IPS DF 19.7 (cell line): Measurements from ENCODE around the gene MBNL2.

Experiments used
- DNase-seq: peaks from one replicate; pipeline ENCODE4 v3.0.0-alpha.2; 2013; ENCODE audit warnings: low read depth, low spot score

MBNL2 gene

DNA sequence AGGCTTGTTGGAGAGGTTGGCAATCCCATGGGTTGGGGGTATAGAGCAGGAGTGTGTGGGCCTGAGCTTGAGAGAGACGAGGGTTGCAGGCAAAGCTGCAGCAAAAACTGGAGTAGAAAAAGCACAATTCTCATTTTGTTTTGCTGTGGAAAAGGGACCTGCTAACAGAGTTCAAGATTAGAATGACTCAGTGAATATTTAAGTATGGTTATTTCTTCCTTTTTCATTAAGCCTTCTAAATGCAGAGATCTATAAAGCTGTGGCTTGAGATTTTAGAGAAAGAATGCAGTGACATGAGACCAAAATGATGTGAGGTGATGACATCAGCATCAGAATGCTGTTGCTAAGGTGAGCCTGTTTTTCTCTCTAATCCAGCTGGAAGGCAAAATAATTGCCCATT lies 10.8 kb upstream of the MBNL2 start:
- DNase-seq: no peak

DNA sequence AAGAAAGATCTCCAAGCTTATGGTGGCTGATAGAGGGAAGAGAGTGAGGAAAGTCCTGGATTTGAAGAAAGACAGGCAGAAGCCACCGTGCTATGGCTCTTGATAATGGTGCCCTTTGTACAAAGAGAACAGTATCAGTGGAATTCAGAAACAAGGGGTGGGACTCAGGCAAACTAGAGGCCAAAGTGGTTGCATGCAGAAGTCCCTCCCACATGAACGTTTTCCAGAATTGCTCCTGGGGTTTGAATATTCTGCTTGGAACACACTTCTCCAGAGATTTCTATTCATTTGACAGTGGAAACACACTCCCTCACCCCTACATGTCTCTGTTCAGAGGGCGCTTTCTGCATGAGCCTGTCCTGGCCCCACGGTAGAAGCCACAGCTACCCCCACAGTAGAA lies 10.1 kb upstream of the MBNL2 start:
- DNase-seq: no peak

DNA sequence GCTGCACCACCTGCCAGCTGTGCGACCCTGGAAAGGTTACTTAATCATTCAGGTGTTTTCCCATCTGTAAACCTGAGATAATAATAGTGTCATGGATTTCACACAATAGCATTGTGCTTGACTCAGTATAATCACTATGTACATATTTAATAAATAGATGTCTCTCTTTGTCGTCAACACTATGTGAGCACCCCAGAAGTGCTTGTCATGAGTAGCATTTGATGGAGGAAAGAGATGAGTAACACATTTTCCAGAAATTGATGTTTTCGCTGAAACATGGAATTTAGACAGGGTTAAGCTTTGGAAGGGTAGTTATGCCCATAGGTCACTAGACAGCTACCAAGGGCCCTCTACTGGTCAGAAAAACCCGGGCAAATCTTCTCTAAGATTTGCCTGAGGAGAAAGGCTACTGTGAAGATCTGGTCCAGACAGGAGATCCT lies 9.5 kb upstream of the MBNL2 start:
- no peak for DNase-seq

DNA sequence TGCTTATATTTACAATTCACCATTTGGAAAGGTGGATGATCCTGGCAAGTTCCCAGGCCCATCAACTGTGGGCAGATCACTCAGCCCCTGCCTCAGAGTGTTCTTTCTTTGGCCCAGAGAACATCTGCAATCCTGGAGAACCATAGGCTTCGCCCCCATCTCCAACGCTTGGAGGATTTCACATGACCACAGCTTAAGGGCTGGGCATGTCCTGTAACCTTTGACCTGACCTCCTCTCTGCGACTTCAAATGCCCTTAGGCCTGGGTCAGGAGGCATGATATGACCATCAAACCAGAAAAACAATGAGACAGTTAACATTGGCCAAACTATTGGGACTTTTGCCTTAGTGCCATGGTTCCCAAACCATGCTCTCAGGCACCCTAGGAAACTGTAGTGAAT lies 7.2 kb upstream of the MBNL2 start:
- DNase-seq: no peak

DNA sequence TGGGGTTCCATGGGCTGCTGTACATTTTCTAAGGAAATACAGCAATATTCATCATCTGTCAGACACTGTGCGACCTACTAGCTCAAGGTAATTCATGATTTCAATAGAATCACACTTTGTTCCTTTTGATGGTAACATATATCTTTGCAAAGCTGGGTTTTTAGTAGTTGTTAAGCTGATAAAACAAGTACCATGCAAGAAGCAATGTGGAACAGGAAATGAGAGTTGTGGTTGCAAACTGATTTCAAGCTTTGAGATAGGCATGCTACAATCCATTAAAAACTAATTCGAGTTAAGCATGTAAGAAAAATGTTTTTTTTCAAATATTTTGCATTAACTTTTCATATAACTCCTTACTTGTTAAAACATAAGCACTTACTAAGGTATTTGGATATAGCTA lies 6.8 kb upstream of the MBNL2 start:
- DNase-seq: no peak

DNA sequence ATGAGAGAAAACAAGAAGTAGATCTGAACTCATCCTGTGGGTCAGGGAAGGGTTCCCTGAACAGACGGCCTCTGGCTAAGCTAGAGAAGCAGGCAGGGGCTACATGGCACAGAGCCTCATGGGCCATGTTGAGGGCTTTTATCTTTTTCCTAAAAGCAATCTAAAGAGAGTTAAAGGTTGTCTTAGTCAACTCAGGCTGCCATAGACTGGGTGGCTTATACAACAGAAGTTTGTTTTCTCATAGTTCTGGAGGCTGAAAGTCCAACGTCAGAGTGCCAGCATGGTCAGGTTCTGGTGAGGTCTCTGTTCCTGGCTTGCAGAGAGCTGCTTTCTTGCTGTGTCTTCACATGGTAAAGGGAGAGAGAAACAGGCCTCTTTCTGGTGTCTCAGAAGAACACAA lies 2.9 kb upstream of the MBNL2 start:
- DNase-seq: no peak

DNA sequence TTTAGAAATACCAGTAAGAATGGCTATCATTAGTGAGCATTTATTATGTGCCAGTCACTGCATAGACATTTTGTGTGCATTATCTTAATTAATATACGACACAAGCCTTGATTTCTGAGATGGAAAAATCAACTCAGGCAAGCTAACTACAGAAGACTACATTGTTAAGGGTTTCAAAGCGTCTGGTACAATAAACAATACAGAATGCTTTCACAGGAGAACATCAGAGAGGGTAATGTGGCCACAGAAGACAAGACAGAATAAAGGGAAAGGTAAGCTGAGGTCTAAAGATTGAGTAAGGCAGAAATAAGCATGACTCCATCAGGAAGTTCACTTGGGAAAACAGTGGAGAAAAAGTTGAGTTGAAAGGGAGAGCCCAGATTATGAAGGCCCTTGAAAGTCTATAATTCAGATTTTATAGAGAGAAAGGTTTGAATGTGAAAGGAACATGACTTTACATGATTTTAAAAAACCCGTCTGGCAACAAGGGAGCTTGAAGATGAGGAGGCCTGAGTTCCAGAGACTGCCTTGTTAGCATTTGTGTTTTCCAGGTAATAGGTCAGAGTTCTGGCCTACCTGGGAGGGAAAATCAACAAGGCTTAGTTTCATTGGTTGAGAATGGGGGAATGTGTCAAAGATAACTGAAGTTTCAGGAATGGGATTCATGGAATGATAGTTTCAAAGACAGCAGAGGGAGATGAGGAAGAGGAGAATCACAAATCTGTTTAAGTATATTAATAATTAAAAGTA lies 1.8 kb upstream of the MBNL2 start:
- DNase-seq: no peak

DNA sequence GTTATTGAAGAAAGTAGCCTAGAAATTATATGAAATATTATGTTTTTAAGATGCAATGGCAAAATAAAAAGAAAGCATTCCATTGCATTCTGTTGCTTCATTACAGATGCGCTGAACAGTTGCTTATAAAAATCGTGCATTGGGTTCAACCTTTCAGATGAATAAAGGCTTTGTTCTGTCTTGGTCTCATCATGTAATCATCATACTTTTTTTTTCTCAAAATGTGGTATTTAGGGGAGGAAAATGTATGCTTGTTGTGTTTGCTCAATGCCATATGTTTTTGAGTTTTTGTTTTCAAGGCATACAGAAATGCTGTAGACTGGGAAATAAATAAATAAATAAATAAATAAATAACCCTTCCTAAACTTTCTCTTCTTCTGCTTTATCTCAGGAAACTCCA lies 1.1 kb upstream of the MBNL2 start:
- no peak for DNase-seq

DNA sequence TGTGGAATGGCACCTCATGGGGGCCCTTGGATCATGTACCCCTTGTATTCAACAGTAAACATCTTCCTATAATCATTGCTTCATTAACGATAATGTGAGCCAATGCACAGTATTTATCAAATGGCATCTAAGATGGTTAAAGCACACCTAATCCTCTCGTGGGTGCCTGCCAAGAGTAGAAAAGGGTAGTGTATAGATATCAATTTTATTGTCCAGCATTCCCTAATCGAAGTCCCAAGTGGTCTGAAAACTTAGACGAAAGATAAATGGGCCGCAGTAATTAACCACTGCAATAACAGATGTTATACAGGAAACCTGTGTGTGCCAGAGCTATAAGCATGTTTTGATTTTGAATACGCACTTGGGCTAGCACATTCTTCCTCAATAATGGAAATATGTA lies 667 bp upstream of the MBNL2 start:
- DNase-seq: no peak

DNA sequence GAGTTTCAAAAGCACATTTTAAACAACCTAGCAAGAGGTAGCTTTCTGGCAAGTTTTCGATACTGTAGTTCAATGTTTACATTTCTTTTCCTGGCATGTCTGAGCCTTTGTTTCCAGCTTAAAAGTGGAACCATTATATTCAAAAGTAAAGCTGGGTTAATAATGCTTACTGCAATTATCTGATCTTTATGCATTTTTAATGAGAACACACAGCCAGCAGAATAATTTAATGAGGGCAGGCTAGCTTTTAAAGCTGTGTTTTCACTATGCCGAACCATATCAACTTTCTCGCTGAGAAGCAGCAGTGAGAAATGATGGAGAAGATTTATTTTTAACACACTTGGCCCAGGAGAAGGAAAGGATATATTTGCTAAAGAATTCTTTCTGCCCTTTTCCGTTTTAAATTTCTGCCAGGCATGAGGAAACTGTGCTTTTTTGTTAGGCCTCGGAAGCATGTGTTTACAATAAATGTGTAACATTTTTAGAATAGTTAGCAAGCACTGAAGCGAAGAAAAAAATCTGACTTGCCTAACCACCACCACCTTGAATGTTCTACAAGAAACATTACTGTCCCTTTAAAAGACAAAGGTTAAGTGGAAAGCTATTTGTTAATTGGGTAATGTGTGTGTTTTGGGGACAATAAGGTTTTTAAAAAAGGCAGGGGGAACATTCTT lies 1.0 kb downstream of the MBNL2 start:
- no peak for DNase-seq

DNA sequence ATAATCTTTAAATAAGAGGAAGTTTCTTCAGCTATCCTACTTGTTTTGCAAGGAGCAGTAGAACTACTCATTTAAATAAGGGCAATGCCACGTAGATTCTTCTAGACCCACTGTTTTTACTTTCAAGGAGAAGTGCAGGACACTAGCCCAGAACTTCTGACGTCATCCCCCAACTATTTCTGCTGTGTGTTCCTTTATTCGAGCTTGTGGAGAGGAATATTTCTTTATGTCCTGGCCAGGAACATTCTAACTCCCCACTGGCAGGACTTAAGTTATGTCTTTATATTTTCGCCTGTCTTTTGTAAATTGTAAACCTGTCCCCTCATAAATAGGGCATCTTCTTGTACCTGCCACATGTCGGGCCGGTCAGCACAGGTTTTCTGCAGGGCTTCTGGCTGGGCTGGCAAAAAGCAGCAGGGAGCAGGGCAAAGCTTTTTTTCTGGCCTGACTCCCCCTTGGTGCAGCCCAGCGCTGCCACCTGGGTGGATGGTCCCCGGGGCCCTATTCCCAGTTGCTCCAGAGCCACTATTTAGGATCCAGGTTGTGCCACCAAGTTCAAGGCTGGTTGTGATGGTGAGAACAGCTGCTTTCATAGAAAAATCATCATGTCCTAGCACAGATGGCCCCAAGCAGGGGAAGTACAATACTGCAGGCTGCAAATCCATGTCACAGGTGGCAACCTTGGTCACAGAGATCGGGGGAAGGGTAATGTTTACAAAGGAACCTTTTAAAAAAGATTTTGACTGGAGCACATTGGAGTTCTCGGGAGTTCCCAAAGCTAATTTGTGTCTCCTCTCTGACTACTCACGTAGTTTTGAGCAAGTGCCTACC lies 1.8 kb downstream of the MBNL2 start:
- DNase-seq: no peak

DNA sequence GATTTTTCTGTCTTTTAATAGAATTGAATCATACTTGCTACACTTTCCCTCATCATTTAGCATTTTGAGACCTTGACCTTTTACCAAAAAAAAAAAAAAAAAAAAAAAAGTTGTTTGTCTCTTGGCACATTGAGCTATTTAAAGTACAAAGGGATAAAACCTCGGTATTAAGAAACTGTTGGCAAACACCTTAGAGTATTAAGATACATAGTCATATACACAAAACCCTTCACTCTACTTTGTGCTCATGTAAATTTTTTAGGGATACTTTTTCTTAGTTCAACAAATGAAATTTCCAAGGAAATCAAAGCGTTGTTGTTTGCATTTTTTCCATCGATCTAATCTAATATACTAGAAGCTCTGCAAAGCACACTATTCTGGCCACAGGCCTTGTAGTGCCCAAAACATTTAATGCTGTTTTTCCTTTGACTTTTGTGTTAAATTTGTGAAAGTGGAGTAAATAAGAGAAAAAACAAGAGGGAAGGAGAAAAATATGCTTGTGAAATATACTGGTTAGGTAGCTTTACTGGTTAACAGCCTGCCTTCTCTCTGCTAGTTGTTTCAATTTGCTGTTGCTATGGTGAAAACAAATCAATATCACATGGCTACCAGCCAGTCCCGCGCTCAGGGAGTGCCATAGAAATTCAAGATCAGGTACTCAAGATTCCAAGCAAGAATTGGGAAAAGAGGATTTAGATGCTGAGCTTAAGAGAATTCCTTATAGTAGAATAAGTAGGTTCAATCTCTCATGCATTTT lies 2.6 kb downstream of the MBNL2 start:
- DNase-seq: no peak

DNA sequence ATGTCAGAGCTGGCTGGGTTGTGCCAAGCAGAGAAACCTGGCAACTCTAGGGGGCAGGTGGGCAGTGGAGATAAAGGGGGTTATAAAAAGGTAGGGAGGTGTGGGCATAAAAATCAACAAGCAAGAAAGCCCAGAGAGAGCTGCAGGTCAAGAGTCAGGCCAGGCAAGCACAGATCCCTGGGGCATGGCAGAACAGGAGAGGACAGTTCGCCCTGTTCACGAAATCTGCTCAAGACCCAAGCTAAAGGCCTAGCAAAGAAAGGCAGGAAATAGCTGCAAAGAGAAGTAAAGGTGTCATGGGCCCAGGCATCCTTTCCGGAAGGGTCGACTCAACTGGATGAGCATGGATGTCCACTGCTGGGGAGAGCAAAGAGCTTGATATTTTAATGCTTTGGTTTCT lies 3.4 kb downstream of the MBNL2 start:
- DNase-seq: no peak

DNA sequence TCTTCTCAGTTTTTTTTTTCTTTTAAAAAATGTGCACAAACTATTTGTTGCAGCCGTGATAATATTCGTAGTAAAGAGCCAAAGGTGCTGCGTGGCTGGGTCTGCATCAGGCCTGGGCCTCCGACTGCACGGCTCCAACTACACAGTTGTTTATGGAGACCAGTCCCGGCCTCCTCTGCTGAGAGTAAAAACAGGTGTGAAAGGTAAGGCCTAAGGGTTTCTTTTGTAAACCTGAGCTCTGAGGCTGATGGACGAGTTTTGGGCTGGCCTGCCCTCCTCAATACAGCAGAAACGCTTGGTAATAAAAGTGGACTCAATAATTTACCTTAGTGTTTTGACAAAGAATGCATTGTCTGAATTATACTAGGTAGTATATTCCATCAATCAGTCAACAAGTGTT lies 3.9 kb downstream of the MBNL2 start:
- DNase-seq: no peak

DNA sequence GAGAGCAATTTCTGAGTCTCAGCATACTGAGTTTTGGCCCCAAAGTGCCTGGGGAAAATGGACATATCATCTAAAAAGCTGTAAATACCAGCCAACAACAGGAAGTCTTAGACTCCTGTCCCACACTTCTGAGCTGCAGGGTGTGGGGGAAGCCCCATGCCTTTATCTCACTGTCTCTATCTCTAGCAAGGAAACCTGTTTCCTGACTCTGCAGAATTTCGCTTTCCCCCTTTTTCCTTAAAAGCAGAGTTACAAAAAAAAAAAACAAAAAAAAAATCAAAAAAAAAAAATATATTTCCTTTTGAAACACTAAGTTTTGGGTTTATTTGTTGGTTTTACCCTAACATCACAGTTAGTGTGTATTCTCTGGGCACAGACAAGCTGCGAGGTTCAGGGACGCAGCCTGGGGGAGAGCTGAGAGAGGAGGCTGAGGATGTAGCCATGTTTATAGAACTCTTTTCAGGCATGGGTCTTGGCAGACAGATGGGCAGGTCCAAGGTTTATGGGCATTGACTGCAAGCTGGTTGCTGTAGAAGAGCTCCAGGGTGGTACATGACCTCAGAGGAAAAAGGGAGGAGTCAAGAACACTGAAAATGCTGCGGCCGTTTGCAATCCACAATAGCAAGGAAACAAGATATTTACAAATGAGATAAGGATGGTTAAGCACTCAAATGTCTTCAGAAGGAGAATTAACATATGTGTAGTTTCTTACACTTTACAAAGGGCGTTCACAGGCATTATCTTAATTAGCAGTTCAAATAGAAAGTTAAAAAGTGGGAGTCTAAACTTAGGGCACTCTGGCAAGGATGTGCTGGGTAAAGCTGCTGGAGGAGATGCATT lies 4.9 kb downstream of the MBNL2 start:
- peak; percentile 20 for DNase-seq

DNA sequence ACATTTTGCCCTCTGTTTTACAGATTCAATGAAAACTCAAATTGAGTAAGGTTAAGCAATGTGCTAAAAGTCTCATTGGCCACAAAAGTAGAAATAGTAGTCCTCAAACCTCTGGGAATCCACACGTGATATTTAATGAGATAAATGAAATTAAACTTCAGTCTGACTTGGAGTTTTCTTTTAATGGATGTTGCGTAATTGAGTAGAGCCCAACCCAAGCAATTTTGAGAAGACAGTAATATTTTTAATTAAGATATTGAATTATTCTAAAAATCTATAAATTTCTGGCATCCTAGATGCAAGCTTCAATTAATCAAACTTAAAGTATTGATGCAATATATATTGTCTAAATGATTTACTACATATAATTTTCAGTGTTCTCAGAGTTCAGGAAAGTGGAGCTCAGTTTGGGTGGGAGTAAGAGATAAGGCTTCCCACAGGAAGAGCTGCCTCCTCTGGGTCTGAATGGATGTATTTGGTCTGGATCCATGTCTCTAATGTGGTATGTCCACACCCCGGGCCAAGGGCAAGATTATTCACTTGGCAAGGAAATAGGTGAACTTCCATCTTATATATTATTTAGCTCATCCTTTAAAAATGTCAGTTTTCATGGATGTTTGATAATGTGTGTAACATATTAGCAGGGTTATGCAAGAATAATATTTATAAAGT lies 6.9 kb downstream of the MBNL2 start:
- DNase-seq: no peak

DNA sequence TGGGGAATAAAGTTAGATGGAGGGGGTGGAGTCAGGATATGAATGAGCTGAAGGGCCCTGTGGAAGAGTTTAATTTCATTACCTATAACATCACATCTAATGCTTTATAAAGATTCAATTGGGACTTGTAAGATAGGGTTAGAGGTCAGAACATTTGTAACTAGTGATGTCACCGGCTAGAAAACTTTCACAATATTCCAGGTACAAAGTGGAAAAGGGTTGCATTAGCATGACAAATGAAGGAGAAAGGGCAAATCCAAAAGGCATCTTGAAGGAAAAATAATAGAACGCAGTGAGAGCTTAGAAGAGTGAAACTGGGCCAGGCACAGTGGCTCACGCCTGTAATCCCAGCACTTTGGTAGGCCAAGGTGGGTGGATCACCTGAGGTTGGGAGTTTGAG lies 7.6 kb downstream of the MBNL2 start:
- DNase-seq: no peak

DNA sequence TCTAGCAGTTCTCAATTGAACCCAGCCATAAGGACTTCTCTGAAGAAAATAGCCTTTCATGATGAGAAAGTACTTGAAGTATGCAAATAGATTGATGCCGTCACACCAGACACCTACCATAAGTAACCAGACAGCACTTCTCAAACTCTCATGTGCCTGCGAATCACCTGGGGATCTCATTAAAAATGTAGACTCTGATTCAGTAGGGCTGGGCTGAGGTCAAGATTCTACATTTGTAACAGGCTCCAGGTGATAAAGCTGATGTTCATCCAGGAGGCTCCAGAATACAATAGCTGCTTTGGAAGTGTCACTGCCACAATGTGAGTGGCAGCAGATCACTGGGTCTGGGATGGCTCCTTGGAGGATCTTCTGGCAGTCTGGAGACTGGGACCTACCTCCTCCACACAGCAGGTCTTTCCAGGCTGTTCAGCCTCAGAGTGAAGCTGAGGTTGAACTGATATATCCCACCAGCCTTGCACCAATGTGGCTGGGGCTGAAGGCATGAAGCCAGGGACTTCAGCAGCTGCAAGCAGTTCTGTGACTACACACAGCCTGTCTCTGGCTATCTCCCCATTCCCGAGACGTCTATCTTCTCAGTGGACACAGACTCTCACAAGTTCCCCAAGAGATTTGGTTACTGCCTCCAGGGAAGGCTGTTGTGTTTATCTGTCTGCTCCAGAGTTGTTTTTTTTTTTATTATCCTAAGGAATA lies 9.1 kb downstream of the MBNL2 start:
- no peak for DNase-seq

DNA sequence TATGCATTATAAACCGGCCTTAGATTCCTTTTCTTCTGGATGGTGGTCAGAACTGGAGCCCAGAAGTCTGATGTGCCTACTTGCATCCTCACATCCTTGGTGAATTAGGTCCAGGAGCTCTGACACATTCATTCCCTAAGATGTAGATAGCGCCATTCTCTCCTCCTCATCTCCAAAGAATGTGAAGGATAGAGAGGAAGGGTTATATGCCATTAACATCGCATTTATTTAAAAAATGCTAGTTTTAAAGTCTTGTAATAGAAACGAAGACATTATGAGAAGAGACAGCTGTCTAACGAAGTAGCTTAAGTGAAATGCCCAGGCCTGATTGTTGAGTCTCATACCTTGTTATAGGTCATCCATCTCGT lies 9.7 kb downstream of the MBNL2 start:
- DNase-seq: no peak

DNA sequence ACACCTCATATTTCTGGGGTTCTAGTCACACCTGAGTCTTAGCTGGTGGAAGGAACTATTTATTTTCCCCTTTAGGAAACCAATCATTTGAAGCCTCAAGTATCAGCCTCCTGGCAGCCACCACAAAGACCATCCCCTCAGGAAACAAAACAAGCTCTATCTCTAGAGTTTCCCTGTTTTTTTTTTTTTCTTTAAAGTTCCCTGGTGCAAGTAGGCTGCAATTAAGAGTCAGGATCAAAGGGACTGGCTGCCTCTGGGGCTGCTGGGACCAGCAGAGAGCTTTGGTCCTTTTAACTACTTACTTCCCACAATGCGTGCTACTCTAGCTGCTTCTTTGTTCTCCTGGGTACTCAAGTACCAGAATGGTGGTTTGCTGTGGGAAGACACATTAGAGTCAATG lies 11.4 kb downstream of the MBNL2 start:
- no peak for DNase-seq
